ENCODE measurements around the gene TFDP2. TPM values are rescaled to one million over a fixed set of nuclear protein-coding genes. Genes with fewer than 3 reads are reported as not detected.
A peak's percentile ranks its signal among the peaks of the same experiment; 100 is the strongest.

Gene TFDP2
- total RNA-seq, 2 donors from 2014 or later: 62.7 to 76.4 TPM

DNA sequence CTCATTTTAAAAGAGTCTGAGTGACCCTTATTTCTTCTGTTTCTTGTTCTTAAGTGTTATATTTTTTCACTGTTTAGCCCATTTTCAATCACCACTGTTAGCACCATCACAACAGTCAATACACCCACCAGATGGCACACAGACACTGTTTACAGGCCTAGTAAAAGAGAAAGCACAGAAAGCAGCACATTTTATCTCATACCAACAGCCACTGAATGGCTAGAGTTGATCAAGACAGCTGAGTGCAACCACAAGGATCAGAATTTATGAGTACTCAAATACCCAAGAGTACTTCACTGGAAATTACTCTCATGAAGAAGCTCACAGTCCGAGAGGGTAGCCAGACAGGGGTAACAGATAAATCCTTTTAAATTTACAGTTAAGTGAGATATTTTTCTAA lies 127.0 kb downstream of the TFDP2 start:
- H3K9ac ChIP-seq (ENCODE audit: extremely low read depth, low read length, poor library complexity, severe bottlenecking): no peak overlapping the region
- Mint-ChIP-seq H3K4me1 (peaks cover 1% of the 10 kb centered on the region), H3K27me3 (ENCODE audit: insufficient read depth) (no peaks in the 10 kb centered on the region), H3K27ac (no peak overlapping the region), H3K36me3 (ENCODE audit: low read depth) (peaks cover 8% of the 10 kb centered on the region), H3K9me3 (no peaks in the 10 kb centered on the region), H3K4me3 (no peak overlapping the region)
- H3K27ac ChIP-seq (ENCODE audit: low read depth, low read length): no peak overlapping the region
- H3K4me1 ChIP-seq (ENCODE audit: control insufficient read depth, insufficient read depth, low read length): no peaks in the 10 kb centered on the region
- 71% methylated on average over 1 of the region's 1 CpG; no CpG with 5 or more reads in 1 of the 2 experiments for WGBS, 2 experiments (ENCODE audit: insufficient coverage in 1 of 2, insufficient read length in 1 of 2)
- H3K9me3 ChIP-seq (ENCODE audit: control insufficient read depth, low read length): no peaks in the 10 kb centered on the region
- no peak overlapping the region for H3K4me3 ChIP-seq (ENCODE audit: low read length)
- H3K27me3 ChIP-seq (ENCODE audit: control insufficient read depth, insufficient read depth, low read length, poor library complexity, severe bottlenecking): no peaks in the 10 kb centered on the region
- H3K36me3 ChIP-seq (ENCODE audit: control insufficient read depth, insufficient read depth, low read length): no peaks in the 10 kb centered on the region
- DNase-seq: no peak
- peak; percentile 48 for TF ChIP-seq CTCF (conservative IDR thresholded peaks at IDR 0.05)

DNA sequence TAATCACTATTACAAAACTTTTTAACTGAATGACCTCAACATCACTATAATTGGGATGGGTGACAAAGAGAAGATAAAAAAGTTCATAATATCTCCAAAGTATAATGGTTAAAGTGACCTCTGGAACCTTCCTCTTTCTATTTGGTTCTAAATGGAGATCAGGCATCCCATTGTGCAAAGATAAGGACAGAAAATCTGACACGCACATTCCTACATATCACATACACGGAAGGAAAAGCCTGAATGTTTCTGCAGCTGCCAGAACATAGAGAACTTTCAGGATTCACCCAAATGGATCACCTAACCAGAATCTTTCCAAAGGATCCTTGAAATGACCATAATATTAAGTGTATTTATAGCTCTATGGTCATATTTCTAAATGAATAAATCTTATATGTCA lies 128.2 kb downstream of the TFDP2 start:
- Histone ChIP-seq H3K4me3 (ENCODE audit: low read length) (no peak overlapping the region), H3K27me3 (ENCODE audit: control insufficient read depth, insufficient read depth, low read length, poor library complexity, severe bottlenecking) (no peaks in the 10 kb centered on the region), H3K27ac (ENCODE audit: low read depth, low read length) (no peak overlapping the region), H3K4me1 (ENCODE audit: control insufficient read depth, insufficient read depth, low read length) (no peaks in the 10 kb centered on the region), H3K9ac (ENCODE audit: extremely low read depth, low read length, poor library complexity, severe bottlenecking) (no peak overlapping the region), H3K36me3 (ENCODE audit: control insufficient read depth, insufficient read depth, low read length) (no peaks in the 10 kb centered on the region), H3K9me3 (ENCODE audit: control insufficient read depth, low read length) (no peaks in the 10 kb centered on the region)
- TF ChIP-seq CTCF (conservative IDR thresholded peaks at IDR 0.05): no peak
- no peak for DNase-seq
- Mint-ChIP-seq H3K4me3 (no peak overlapping the region), H3K27me3 (ENCODE audit: insufficient read depth) (no peaks in the 10 kb centered on the region), H3K27ac (no peak overlapping the region), H3K36me3 (ENCODE audit: low read depth) (peaks cover 12% of the 10 kb centered on the region), H3K9me3 (no peaks in the 10 kb centered on the region), H3K4me1 (no peaks in the 10 kb centered on the region)
- WGBS, 2 experiments (ENCODE audit: insufficient coverage in 1 of 2, insufficient read length in 1 of 2): 82% methylated on average over 2 of the region's 2 CpGs; no CpG with 5 or more reads in 1 of the 2 experiments

- H3K4me3 Mint-ChIP-seq: no peak overlapping the region
- no peaks in the 10 kb centered on the region for H3K9me3 ChIP-seq (ENCODE audit: control insufficient read depth, low read length)
- no peak for TF ChIP-seq CTCF (conservative IDR thresholded peaks at IDR 0.05)
- no peaks in the 10 kb centered on the region for H3K36me3 ChIP-seq (ENCODE audit: control insufficient read depth, insufficient read depth, low read length)
- H3K27me3 Mint-ChIP-seq (ENCODE audit: insufficient read depth): no peaks in the 10 kb centered on the region
- no peak overlapping the region for H3K4me3 ChIP-seq (ENCODE audit: low read length)
- H3K36me3 Mint-ChIP-seq (ENCODE audit: low read depth): peaks cover 12% of the 10 kb centered on the region
- H3K4me1 ChIP-seq (ENCODE audit: control insufficient read depth, insufficient read depth, low read length): no peaks in the 10 kb centered on the region
- H3K27ac Mint-ChIP-seq: no peak overlapping the region
- H3K27ac ChIP-seq (ENCODE audit: low read depth, low read length): no peak overlapping the region
- 90 to 100% methylated on average over 2 of the region's 2 CpGs for WGBS, 2 experiments (ENCODE audit: insufficient coverage in 1 of 2, insufficient read length in 1 of 2)
- no peaks in the 10 kb centered on the region for H3K27me3 ChIP-seq (ENCODE audit: control insufficient read depth, insufficient read depth, low read length, poor library complexity, severe bottlenecking)
- H3K9ac ChIP-seq (ENCODE audit: extremely low read depth, low read length, poor library complexity, severe bottlenecking): no peak overlapping the region
- H3K4me1 Mint-ChIP-seq: no peaks in the 10 kb centered on the region
- no peak for DNase-seq
- H3K9me3 Mint-ChIP-seq: no peaks in the 10 kb centered on the region
These were observed 129.5 kb downstream of the TFDP2 start for GRCh38 chr3:142019794-142020320.

All from endodermal cell (in vitro differentiated cells).